Muscle layer of colon (tissue), 2 donors: ENCODE measurements around the gene OR1S1.

ENCODE experiments used
- H3K27ac ChIP-seq: one replicate; pipeline ENCODE4 v1.7.0; 2013; ENCODE audit warnings: low read depth, mild to moderate bottlenecking, low read length, moderate library complexity
- H3K27me3 ChIP-seq, 2 donors: one replicate each; pipeline ENCODE4 v1.7.0; 2013; ENCODE audit warnings: low read length in 2 of 2, mild to moderate bottlenecking in 2 of 2; ENCODE audit not compliant: insufficient read depth in 2 of 2, control insufficient read depth in 1 of 2
- H3K36me3 ChIP-seq: one replicate; pipeline ENCODE4 v1.7.0; 2013; ENCODE audit warnings: mild to moderate bottlenecking, low read length; ENCODE audit not compliant: insufficient read depth
- H3K4me1 ChIP-seq: one replicate; pipeline ENCODE4 v1.7.0; 2013; ENCODE audit warnings: mild to moderate bottlenecking, low read length; ENCODE audit not compliant: insufficient read depth
- H3K4me3 ChIP-seq, 2 donors: one replicate each; pipeline ENCODE4 v1.7.0; 2013; ENCODE audit warnings: low read length in 2 of 2, low read depth in 1 of 2, mild to moderate bottlenecking in 1 of 2, moderate library complexity in 1 of 2
- H3K9ac ChIP-seq: one replicate; pipeline ENCODE4 v1.7.0; 2013; ENCODE audit warnings: low read length
- H3K9me3 ChIP-seq: one replicate; pipeline ENCODE4 v1.7.0; 2013; ENCODE audit warnings: mild to moderate bottlenecking, low read length
- donor health status: abdominal sarcoma.
- donor health status: Adenocarcinoma of cecum.

Gene OR1S1

DNA sequence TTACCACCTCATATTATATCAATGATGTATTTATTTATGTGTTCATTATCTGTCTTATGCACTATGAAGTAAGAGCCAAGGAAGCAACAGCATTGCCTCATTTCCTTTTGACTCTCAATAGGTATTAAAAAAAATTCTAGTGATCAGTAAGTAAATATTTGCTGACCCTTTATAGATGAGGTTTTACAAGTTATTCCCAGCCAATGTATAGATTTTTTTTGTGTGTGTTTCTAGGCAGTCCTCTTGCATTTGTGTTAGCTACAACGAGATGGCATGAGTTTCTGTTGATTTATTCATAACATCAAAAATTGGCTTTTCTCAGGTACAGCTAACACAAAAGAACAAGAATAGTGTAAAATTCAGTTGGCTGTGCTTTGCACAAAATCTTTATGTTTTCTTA is 13.2 kb upstream of the OR1S1 start:
- H3K9ac ChIP-seq, result no peak overlapping the region
- no peak overlapping the region for H3K27ac ChIP-seq
- no peaks in the 10 kb centered on the region for H3K27me3 ChIP-seq

DNA sequence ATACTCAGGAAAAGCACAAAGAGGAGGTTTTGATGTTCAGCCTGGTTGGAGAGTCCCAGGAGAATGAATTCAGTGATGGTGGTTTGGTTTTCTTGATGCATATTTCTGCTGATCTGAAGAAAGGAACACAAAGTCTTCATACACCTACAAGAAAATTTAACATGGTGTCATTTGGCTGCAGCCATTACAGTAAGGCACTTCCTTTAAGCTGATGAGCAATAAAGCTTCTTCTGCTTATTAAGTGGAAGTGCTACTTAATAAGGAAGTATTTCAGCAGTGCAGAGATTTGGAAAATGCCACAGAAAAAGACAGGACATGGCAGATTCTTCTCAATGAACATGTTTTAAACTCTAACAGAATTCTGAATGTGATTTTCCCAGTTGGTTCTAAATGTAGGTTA is 8.5 kb upstream of the OR1S1 start, which contains the start of gene OR1S2:
Gene OR1S2 (minus strand): TSS at position 101 of the 400 bp plus-strand sequence. CDS start 0 bp downstream, at position 101.
- no peak within 1 kb of the TSS for H3K9ac ChIP-seq
- H3K4me3 ChIP-seq, result no peak within 1 kb of the TSS
- H3K4me1 ChIP-seq, result no peaks in the 10 kb centered on the region
- H3K36me3 ChIP-seq, result no peaks in the 10 kb centered on the region
- no peak within 1 kb of the TSS for H3K27ac ChIP-seq
- no peaks in the 10 kb centered on the region for H3K27me3 ChIP-seq
- no peaks in the 10 kb centered on the region for H3K9me3 ChIP-seq

More for the DNA sequence above, 13.2 kb upstream of the OR1S1 start:
- no peak overlapping the region for H3K4me3 ChIP-seq
- H3K9me3 ChIP-seq, result no peaks in the 10 kb centered on the region
- H3K4me1 ChIP-seq, result no peaks in the 10 kb centered on the region
- H3K36me3 ChIP-seq, result no peaks in the 10 kb centered on the region

DNA sequence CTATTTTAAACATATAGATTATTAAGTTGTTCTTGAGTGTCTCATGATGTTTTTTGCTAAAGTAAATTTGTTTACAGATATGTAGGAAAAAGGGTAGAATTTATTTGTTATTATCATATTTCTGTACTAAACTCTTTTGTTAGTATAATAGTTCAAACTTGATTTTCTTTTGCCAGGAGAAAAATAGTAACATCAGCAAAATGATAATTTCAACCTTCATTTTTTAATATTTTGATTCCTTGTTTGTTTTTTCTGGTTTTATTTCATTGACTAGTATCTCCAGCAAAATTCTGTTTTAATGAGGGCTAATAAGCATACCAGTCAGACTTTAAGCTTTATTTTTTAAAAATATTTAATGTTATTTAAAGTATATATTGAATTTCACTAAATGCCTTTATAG is 4.0 kb downstream of the OR1S1 start:
- no peak overlapping the region for H3K4me3 ChIP-seq
- H3K9me3 ChIP-seq, result no peaks in the 10 kb centered on the region
- H3K9ac ChIP-seq, result no peak overlapping the region
- no peaks in the 10 kb centered on the region for H3K27me3 ChIP-seq
- no peaks in the 10 kb centered on the region for H3K4me1 ChIP-seq
- no peak overlapping the region for H3K27ac ChIP-seq
- no peaks in the 10 kb centered on the region for H3K36me3 ChIP-seq

DNA sequence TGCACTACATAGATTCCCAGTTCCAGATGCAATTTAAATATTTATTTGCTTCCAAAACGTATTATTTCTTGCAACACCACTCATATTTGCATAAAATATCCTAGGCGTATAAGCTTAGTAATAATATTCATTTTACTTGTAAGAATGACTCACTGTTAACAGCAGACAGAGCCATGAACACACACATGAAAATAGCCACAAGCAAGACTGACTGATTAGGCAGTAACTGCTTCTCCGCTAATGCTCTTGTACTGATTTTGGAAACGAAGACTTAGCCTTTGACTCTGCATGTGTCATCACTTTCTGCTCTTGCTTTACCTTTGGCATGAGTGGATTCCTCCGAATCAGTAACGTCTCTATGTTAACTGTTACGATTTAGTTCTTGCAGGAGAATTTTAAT is 10.2 kb downstream of the OR1S1 start:
- Histone ChIP-seq H3K9ac (no peak overlapping the region), H3K9me3 (no peaks in the 10 kb centered on the region), H3K36me3 (no peaks in the 10 kb centered on the region), H3K4me3 (no peak overlapping the region), H3K4me1 (no peaks in the 10 kb centered on the region), H3K27ac (no peak overlapping the region), H3K27me3 (no peaks in the 10 kb centered on the region)

DNA sequence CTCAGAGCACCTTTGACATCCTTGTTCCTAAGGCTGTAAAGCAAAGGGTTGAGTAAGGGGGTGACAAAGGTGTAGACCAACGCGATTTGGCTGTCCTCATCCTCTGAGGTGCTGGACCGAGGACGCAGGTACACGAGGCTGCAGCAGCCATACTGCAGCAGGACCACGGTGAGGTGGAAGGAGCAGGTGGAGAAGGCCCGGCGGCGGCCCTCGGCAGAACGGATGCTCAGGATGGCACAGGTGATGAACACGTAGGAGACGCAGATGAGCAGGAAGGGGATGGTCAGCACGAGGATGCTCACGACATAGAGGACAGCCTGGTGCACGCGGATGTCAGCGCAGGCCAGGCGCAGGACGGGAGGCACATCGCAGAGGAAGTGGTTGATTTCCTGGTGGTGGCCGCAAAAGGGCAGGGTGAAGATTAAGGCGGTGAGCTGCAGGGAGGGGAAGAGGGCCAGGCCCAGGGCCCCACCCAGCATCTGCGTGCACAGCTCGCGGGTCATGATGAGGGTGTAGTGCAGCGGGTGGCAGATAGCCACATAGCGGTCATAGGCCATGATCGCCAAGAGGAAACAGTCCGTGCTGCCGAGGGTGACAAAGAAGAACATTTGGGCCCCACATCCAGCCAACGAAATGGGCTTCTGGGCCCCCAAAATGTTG is 15.6 kb downstream of the OR1S1 start:
- Histone ChIP-seq H3K9me3 (no peaks in the 10 kb centered on the region), H3K36me3 (no peaks in the 10 kb centered on the region), H3K27me3 (no peaks in the 10 kb centered on the region), H3K27ac (no peak overlapping the region), H3K9ac (no peak overlapping the region), H3K4me1 (no peaks in the 10 kb centered on the region), H3K4me3 (no peak overlapping the region)

DNA sequence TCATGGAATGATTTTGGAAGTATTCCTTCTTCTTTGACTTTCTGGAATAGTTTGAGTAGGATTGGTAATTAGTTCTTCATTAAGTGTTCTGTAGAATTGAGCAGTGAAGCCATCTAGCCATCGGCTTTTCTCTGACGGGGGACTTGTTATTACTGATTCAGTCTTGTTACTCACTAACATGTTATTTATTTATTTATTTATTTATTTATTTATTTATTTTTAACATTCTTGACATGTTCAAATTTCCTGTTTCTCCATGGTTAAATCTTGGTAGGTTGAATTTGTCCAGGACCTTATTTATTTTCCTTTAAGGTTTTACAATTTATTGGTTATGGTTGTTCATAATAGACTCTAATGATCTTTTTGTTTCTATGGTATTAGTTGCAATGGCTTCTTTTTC is 31.4 kb downstream of the OR1S1 start:
- Histone ChIP-seq H3K27me3 (no peaks in the 10 kb centered on the region), H3K36me3 (no peaks in the 10 kb centered on the region), H3K4me1 (no peaks in the 10 kb centered on the region), H3K27ac (no peak overlapping the region), H3K4me3 (no peak overlapping the region), H3K9me3 (no peaks in the 10 kb centered on the region), H3K9ac (no peak overlapping the region)

DNA sequence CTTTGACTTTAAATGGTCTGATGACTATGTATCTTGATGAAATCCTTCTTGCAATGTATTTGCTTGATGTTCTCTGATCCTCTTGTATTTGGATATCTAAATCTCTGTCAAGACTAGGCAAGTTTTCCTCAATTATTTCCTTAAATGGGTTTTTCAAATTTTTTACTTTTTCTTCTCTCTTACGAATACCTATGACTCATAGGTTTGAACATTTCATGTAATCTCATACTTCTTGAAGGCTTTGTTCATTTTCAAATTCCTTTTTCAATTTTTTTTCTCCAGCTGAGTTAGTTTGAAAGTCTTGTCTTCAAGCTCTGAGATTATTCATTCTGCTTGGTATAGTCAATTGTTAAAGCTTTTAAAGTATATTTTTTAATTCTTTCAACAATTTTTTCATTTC is 42.4 kb downstream of the OR1S1 start:
- Histone ChIP-seq H3K4me3 (no peak overlapping the region), H3K4me1 (no peaks in the 10 kb centered on the region), H3K27ac (no peak overlapping the region), H3K36me3 (no peaks in the 10 kb centered on the region), H3K9me3 (no peaks in the 10 kb centered on the region), H3K9ac (no peak overlapping the region), H3K27me3 (no peaks in the 10 kb centered on the region)

DNA sequence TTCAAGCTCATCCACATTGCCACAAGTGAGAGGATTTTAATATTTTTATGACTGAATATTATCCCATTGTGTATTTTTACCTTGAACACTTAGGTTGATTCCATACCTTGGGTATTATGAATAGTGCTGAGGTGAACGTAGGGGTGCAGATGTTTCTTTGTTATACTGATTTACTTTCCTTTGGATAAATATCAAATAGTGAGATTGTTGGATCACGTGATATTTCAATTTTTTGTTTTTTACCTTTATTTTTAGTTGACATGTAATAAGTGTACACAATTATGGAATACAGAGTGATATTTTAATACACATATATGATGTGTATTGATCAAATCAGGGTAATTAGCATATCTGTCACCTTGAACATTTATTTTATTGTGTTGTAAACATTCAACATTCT is 47.5 kb downstream of the OR1S1 start:
- no peak overlapping the region for H3K9ac ChIP-seq
- no peak overlapping the region for H3K4me3 ChIP-seq
- no peak overlapping the region for H3K27ac ChIP-seq
- no peaks in the 10 kb centered on the region for H3K27me3 ChIP-seq
- H3K36me3 ChIP-seq, result no peaks in the 10 kb centered on the region
- H3K4me1 ChIP-seq, result no peaks in the 10 kb centered on the region
- no peaks in the 10 kb centered on the region for H3K9me3 ChIP-seq
